ENCODE measurements around the gene MAZ. TPM values are rescaled to one million over a fixed set of nuclear protein-coding genes. Genes with fewer than 3 reads are reported as not detected.

Gene MAZ
- total and polyA plus RNA-seq, 2 of the 13 experiments (the other 11 are each of a cell fraction or from before 2014, with no cell fraction given) = 203 to 277 TPM

- TF ChIP-seq ZNF770 (CRISPR knock-in tag; IDR thresholded peaks at IDR 0.05) (peak; percentile 64), FLYWCH1 (CRISPR knock-in tag; IDR thresholded peaks at IDR 0.05) (no peak), ZNF160 (CRISPR knock-in tag; IDR thresholded peaks at IDR 0.05) (peak; percentile 61; the same call in 1 of the 2 replicates), GABPA (IDR thresholded peaks at IDR 0.05; ENCODE audit: low read depth, low read length) (no peak), GABPA (CRISPR knock-in tag; IDR thresholded peaks at IDR 0.05; ENCODE audit: low read depth) (peak; percentile 76), ZNF251 (CRISPR knock-in tag; IDR thresholded peaks at IDR 0.05) (no peak), KLF6 (CRISPR knock-in tag; IDR thresholded peaks at IDR 0.05) (peak; percentile 99), ZNF850 (CRISPR knock-in tag; conservative IDR thresholded peaks at IDR 0.05) (0 out of 2 replicates have a peak, but pooled peaks have one; percentile 51), ZNF432 (CRISPR knock-in tag; IDR thresholded peaks at IDR 0.05; ENCODE audit: borderline replicate concordance) (no peak), ETV6 (CRISPR knock-in tag; conservative IDR thresholded peaks at IDR 0.05) (peak; percentile 81; the same call in 1 of the 2 replicates), TEAD3 (CRISPR knock-in tag; optimal IDR thresholded peaks at IDR 0.05; ENCODE audit: borderline replicate concordance) (peak; percentile 93), ZMYM4 (CRISPR knock-in tag; IDR thresholded peaks at IDR 0.05) (peak; percentile 89), SMAD9 (CRISPR knock-in tag; IDR thresholded peaks at IDR 0.05) (0 out of 2 replicates have a peak, but pooled peaks have one; percentile 87), RNF219 (CRISPR knock-in tag; IDR thresholded peaks at IDR 0.05) (no peak), ZNF710 (CRISPR knock-in tag; IDR thresholded peaks at IDR 0.05; ENCODE audit: borderline replicate concordance) (peak; percentile 62; the same call in 1 of the 2 replicates), KDM1A (CRISPR knock-in tag; IDR thresholded peaks at IDR 0.05) (no peak), HOXD1 (CRISPR knock-in tag; IDR thresholded peaks at IDR 0.05) (peak; percentile 40), ZNF329 (CRISPR knock-in tag; IDR thresholded peaks at IDR 0.05; ENCODE audit: low read depth) (peak; percentile 92), ZNF879 (CRISPR knock-in tag; IDR thresholded peaks at IDR 0.05) (no peak; the same call in 1 of the 2 replicates), ZFP37 (CRISPR knock-in tag; IDR thresholded peaks at IDR 0.05; ENCODE audit: borderline replicate concordance) (0 out of 2 replicates have a peak, but pooled peaks have one; percentile 36), ZNF713 (CRISPR knock-in tag; IDR thresholded peaks at IDR 0.05) (no peak), FOSL2 (CRISPR knock-in tag; IDR thresholded peaks at IDR 0.05) (peak; percentile 84), ZNF30 (CRISPR knock-in tag; IDR thresholded peaks at IDR 0.05) (no peak), KLF13 (CRISPR knock-in tag; IDR thresholded peaks at IDR 0.05) (peak; percentile 88; the same call in 1 of the 2 replicates), ZNF549 (CRISPR knock-in tag; IDR thresholded peaks at IDR 0.05) (no peak), RFX5 (IDR thresholded peaks at IDR 0.05; ENCODE audit: low read depth, low read length) (peak; percentile 19; the same call in 1 of the 2 replicates)
These were observed 864 bp upstream of the MAZ start (continued) for GRCh38 chr16:29805232-29806098.

All from HepG2 (cell line).